NT2/D1 (cell line): ENCODE measurements around the gene LYST.

Experiments used
- SUZ12 ChIP-seq: IDR thresholded peaks from 2 replicates; pipeline ENCODE4 v1.6.1; 2011; ENCODE audit not compliant: insufficient read length, insufficient read depth; ENCODE audit errors: extremely low read depth
- YY1 ChIP-seq: IDR thresholded peaks from 2 replicates; pipeline ENCODE4 v1.6.1; 2011; ENCODE audit not compliant: insufficient read length, insufficient read depth
- ZNF274 ChIP-seq: IDR thresholded peaks from 2 replicates; pipeline ENCODE4 v1.6.1; 2011; ENCODE audit warnings: mild to moderate bottlenecking, low read depth, low read length

DNA sequence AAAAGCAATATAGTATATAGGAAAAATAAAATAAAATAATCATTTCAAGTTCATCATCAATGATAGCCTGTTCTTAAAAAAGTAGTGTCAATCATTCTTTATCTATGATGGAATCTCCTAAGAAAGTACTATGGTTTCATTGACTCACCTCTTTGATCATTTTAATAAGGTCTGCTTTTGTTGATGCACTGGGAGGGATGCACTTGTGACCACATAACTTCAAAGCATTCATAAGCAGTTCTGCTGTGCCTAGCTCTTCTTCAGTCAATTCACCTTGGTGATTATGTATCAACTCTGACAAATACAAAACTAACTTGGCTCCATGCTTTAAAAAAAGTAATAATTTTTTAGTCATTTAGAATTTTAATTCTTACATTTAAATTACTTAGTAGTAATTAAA, 132.4 kb downstream of the LYST start:
- TF ChIP-seq ZNF274 (no peak), SUZ12 (no peak), YY1 (no peak)
